HG03460 (cell line): ENCODE data around the gene SCN1A.
A peak's percentile ranks its signal among the peaks of the same experiment; 100 is the strongest.
"Not testable (repeated sequence)": the region's sequence is repeated elsewhere in the genome, so short reads cannot be mapped to it uniquely, and the experiment has no call there.

ENCODE experiments used
- ATAC-seq: cut with Tn5 transposase; IDR thresholded peaks from one replicate; pipeline ENCODE4 v1.9.1; 2021; ENCODE audit not compliant: unreplicated experiment

The SCN1A gene

GRCh38 chr2:166135849-166136258, 8.0 kb upstream of the SCN1A start:
- no peak for ATAC-seq

- no peak for ATAC-seq
These were observed 7.5 kb upstream of the SCN1A start for GRCh38 chr2:166135152-166135848.

- ATAC-seq = no peak
These were observed 6.7 kb upstream of the SCN1A start for GRCh38 chr2:166134252-166135151.

- no peak for ATAC-seq
These were observed 5.8 kb upstream of the SCN1A start for GRCh38 chr2:166133653-166134052.

- no peak for ATAC-seq
These were observed 311 bp upstream of the SCN1A start for GRCh38 chr2:166128156-166128505.

GRCh38 chr2:166126007-166126639, 1.7 kb downstream of the SCN1A start:
- no peak for ATAC-seq

GRCh38 chr2:166125557-166125956, 2.3 kb downstream of the SCN1A start:
- no peak for ATAC-seq

GRCh38 chr2:166118180-166118579, 9.6 kb downstream of the SCN1A start:
- no peak for ATAC-seq

GRCh38 chr2:166117491-166117890, 10.3 kb downstream of the SCN1A start:
- ATAC-seq = no peak

- ATAC-seq = no peak
These were observed 12.2 kb downstream of the SCN1A start for GRCh38 chr2:166115589-166115988.

- ATAC-seq = no peak
These were observed 15.6 kb downstream of the SCN1A start for GRCh38 chr2:166112193-166112605.

GRCh38 chr2:166106431-166107015, 21.3 kb downstream of the SCN1A start:
- peak; percentile 62 for ATAC-seq

GRCh38 chr2:166104773-166105172, 23.0 kb downstream of the SCN1A start:
- ATAC-seq = no peak

- ATAC-seq = no peak
These were observed 23.7 kb downstream of the SCN1A start for GRCh38 chr2:166104084-166104483.

- ATAC-seq = not testable (repeated sequence)
These were observed 24.5 kb downstream of the SCN1A start for GRCh38 chr2:166103277-166103676.

- ATAC-seq = no peak
These were observed 33.5 kb downstream of the SCN1A start for GRCh38 chr2:166094325-166094724.

- ATAC-seq = no peak
These were observed 34.9 kb downstream of the SCN1A start for GRCh38 chr2:166092889-166093288.

- no peak for ATAC-seq
These were observed 36.4 kb downstream of the SCN1A start for GRCh38 chr2:166091439-166091838.

GRCh38 chr2:166090908-166091307, 36.9 kb downstream of the SCN1A start:
- ATAC-seq = no peak

- ATAC-seq = no peak
These were observed 37.5 kb downstream of the SCN1A start for GRCh38 chr2:166090346-166090745.

GRCh38 chr2:166088634-166089033, 39.2 kb downstream of the SCN1A start:
- ATAC-seq = no peak
